ENCODE results near the gene PIK3R4.
A peak's percentile ranks its signal among the peaks of the same experiment; 100 is the strongest.

PIK3R4 gene

GRCh38 chr3:130761730-130762311, 15.2 kb upstream of the PIK3R4 start:
- in situ Hi-C loops (cut with HindIII; ENCODE audit: low sequenced_read_pairs): no loop called here
- DNase-seq (ENCODE audit: low read depth): no peak
- H3K4me3 ChIP-seq (ENCODE audit: low read depth, low read length): no peak overlapping the region
- no peak for TF ChIP-seq CTCF (IDR thresholded peaks at IDR 0.05; ENCODE audit: low read depth, low read length, missing control alignments)

- DNase-seq (ENCODE audit: low read depth): no peak
- no peak for TF ChIP-seq CTCF (IDR thresholded peaks at IDR 0.05; ENCODE audit: low read depth, low read length, missing control alignments)
- no peak overlapping the region for H3K4me3 ChIP-seq (ENCODE audit: low read depth, low read length)
- in situ Hi-C loops (cut with HindIII; ENCODE audit: low sequenced_read_pairs): no loop called here
These were observed 14.3 kb upstream of the PIK3R4 start for GRCh38 chr3:130760922-130761321.

- in situ Hi-C loops (cut with HindIII; ENCODE audit: low sequenced_read_pairs): no loop called here
- peak; percentile 29 for DNase-seq (ENCODE audit: low read depth)
- no peak overlapping the region for H3K4me3 ChIP-seq (ENCODE audit: low read depth, low read length)
- TF ChIP-seq CTCF (IDR thresholded peaks at IDR 0.05; ENCODE audit: low read depth, low read length, missing control alignments): peak; percentile 80
These were observed 13.2 kb upstream of the PIK3R4 start for GRCh38 chr3:130759692-130760338.

GRCh38 chr3:130758624-130759369, 12.2 kb upstream of the PIK3R4 start:
- in situ Hi-C loops (cut with HindIII; ENCODE audit: low sequenced_read_pairs): no loop called here
- DNase-seq (ENCODE audit: low read depth): no peak
- no peak overlapping the region for H3K4me3 ChIP-seq (ENCODE audit: low read depth, low read length)
- TF ChIP-seq CTCF (IDR thresholded peaks at IDR 0.05; ENCODE audit: low read depth, low read length, missing control alignments): no peak

GRCh38 chr3:130757611-130758150, 11.1 kb upstream of the PIK3R4 start:
- no peak overlapping the region for H3K4me3 ChIP-seq (ENCODE audit: low read depth, low read length)
- no peak for TF ChIP-seq CTCF (IDR thresholded peaks at IDR 0.05; ENCODE audit: low read depth, low read length, missing control alignments)
- in situ Hi-C loops (cut with HindIII; ENCODE audit: low sequenced_read_pairs): no loop called here
- DNase-seq (ENCODE audit: low read depth): no peak

- in situ Hi-C loops (cut with HindIII; ENCODE audit: low sequenced_read_pairs): no loop called here
- TF ChIP-seq CTCF (IDR thresholded peaks at IDR 0.05; ENCODE audit: low read depth, low read length, missing control alignments): no peak
- no peak overlapping the region for H3K4me3 ChIP-seq (ENCODE audit: low read depth, low read length)
- DNase-seq (ENCODE audit: low read depth): no peak
These were observed 9.0 kb upstream of the PIK3R4 start for GRCh38 chr3:130755666-130756065.

Measured in astrocyte of the cerebellum (primary cell).